Lower leg skin (tissue), 3 donors: ENCODE results near the gene USH1G.

Source experiments
- POLR2A ChIP-seq, 2 donors: fragments of 450-650 bp; IDR thresholded peaks; one replicate each; pipeline ENCODE4 v1.6.1; 2016 to 2017; ENCODE audit warnings: antibody characterized with exemption in 2 of 2, mild to moderate bottlenecking in 1 of 2, moderate library complexity in 1 of 2
- TF ChIP-seq, protein P1 (sequence below), 3 donors: fragments of 450-650 bp; IDR thresholded peaks; one replicate each; pipeline ENCODE4 v1.5.1; 2016; ENCODE audit warnings: antibody characterized with exemption in 3 of 3, mild to moderate bottlenecking in 3 of 3, moderate library complexity in 2 of 3

DNA sequence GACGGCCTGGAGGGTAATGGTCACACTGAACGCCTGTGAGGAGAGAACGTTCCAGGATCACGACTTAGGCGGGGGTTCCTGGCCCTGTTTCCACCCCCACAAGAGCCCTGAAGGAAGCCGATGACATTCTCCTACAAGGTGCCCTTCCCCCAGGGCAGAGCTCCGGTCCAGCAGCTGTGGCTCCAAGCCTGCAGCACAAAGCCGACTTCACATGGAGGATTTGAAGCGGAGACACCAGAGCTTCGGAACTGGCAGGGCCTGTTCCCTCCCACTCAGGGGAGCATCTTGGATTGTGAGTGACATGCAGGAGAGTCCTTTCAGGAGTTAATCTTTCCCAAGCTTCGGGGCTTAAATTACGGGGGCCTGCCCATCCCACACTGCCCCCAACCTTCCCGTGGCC is 34.6 kb downstream of the USH1G start:
- TF ChIP-seq, protein P1, sequence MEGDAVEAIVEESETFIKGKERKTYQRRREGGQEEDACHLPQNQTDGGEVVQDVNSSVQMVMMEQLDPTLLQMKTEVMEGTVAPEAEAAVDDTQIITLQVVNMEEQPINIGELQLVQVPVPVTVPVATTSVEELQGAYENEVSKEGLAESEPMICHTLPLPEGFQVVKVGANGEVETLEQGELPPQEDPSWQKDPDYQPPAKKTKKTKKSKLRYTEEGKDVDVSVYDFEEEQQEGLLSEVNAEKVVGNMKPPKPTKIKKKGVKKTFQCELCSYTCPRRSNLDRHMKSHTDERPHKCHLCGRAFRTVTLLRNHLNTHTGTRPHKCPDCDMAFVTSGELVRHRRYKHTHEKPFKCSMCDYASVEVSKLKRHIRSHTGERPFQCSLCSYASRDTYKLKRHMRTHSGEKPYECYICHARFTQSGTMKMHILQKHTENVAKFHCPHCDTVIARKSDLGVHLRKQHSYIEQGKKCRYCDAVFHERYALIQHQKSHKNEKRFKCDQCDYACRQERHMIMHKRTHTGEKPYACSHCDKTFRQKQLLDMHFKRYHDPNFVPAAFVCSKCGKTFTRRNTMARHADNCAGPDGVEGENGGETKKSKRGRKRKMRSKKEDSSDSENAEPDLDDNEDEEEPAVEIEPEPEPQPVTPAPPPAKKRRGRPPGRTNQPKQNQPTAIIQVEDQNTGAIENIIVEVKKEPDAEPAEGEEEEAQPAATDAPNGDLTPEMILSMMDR (IDR thresholded peaks at IDR 0.05), result no peak
- TF ChIP-seq POLR2A (IDR thresholded peaks at IDR 0.05), result no peak
